HepG2 (cell line): ENCODE results near the gene C16orf54. TPM values are rescaled to one million over a fixed set of nuclear protein-coding genes. Genes with fewer than 3 reads are reported as not detected.

Experiments
- ARNT2 ChIP-seq: sonication (generic); formaldehyde crosslinking; IDR thresholded peaks from 2 replicates; pipeline ENCODE4 v1.8.0; 2022; ENCODE audit warnings: mild to moderate bottlenecking, low read depth, missing genetic modification reagents, moderate library complexity
- CHD2 ChIP-seq: IDR thresholded peaks from 2 replicates; pipeline ENCODE4 v1.6.1; 2011; ENCODE audit warnings: low read depth, low read length, improper control_type of control experiment
- CREB1 ChIP-seq, 2 experiments: fragments of 450-650 bp in 1 of 2; IDR thresholded peaks; 2 replicates each; pipeline ENCODE4 v1.6.1; 2016 to 2017; ENCODE audit warnings: control low read depth in 1 of 2, mild to moderate bottlenecking in 1 of 2, missing compliant biosample characterization in 1 of 2, missing genetic modification characterization in 1 of 2
- FOXP1 ChIP-seq, 2 experiments: fragments of 450-650 bp in 1 of 2; IDR thresholded peaks; 2 replicates each; pipeline ENCODE4 v1.6.1; 2017 to 2018; ENCODE audit warnings: antibody characterized with exemption in 1 of 2
- GABPA ChIP-seq, 2 experiments: IDR thresholded peaks; 2 replicates each; pipeline ENCODE4 v1.6.1; 2011 to 2016; ENCODE audit warnings: low read depth in 2 of 2, low read length in 1 of 2, missing biosample characterization in 1 of 2, missing genetic modification characterization in 1 of 2
- GABPB1 ChIP-seq: IDR thresholded peaks from 2 replicates; pipeline ENCODE4 v1.6.1; 2016; ENCODE audit warnings: mild to moderate bottlenecking, missing genetic modification reagents, moderate library complexity, missing compliant biosample characterization
- MXD4 ChIP-seq: IDR thresholded peaks from 2 replicates; pipeline ENCODE4 v1.6.1; 2016; ENCODE audit warnings: mild to moderate bottlenecking, missing biosample characterization, missing genetic modification reagents
- MYC ChIP-seq: sonication (generic); formaldehyde crosslinking; IDR thresholded peaks from 2 replicates; pipeline ENCODE4 v1.9.0; 2021; ENCODE audit warnings: missing genetic modification reagents, borderline replicate concordance
- NCOR1 ChIP-seq: fragments of 200-600 bp; sonication (generic); IDR thresholded peaks from 2 replicates; pipeline ENCODE4 v1.7.0; 2017; ENCODE audit warnings: antibody characterized with exemption, low read length, borderline replicate concordance
- NPAS2 ChIP-seq: sonication (generic); formaldehyde crosslinking; IDR thresholded peaks from 2 replicates; pipeline ENCODE4 v1.8.0; 2022; ENCODE audit warnings: mild to moderate bottlenecking, missing genetic modification reagents, borderline replicate concordance
- ONECUT2 ChIP-seq: sonication (generic); formaldehyde crosslinking; IDR thresholded peaks from 2 replicates; pipeline ENCODE4 v1.4.0; 2020; ENCODE audit warnings: missing genetic modification reagents
- PHB2 ChIP-seq: fragments of 450-650 bp; IDR thresholded peaks from 2 replicates; pipeline ENCODE4 v1.6.1; 2018; ENCODE audit not compliant: partially characterized antibody
- RAD21 ChIP-seq: fragments of 450-650 bp; formaldehyde crosslinking; IDR thresholded peaks from 2 replicates; pipeline ENCODE4 v1.5.0; 2020; ENCODE audit warnings: mild to moderate bottlenecking
- RARA ChIP-seq: IDR thresholded peaks from 2 replicates; pipeline ENCODE4 v1.6.1; 2016; ENCODE audit warnings: missing genetic modification reagents, missing compliant biosample characterization
- ZBTB1 ChIP-seq: sonication (generic); formaldehyde crosslinking; IDR thresholded peaks from 2 replicates; pipeline ENCODE4 v1.4.0; 2020; ENCODE audit warnings: missing genetic modification reagents, borderline replicate concordance
- ZBTB20 ChIP-seq: sonication (generic); formaldehyde crosslinking; IDR thresholded peaks from 2 replicates; pipeline ENCODE4 v1.8.1; 2023; ENCODE audit warnings: missing genetic modification reagents, low read depth, mild to moderate bottlenecking, borderline replicate concordance
- ZFP36 ChIP-seq: fragments of 150-350 bp; IDR thresholded peaks from 2 replicates; pipeline ENCODE4 v1.6.1; 2018; ENCODE audit warnings: borderline replicate concordance, low read length, low read depth; ENCODE audit not compliant: partially characterized antibody
- ZFP36L2 ChIP-seq: sonication (generic); formaldehyde crosslinking; IDR thresholded peaks from 2 replicates; pipeline ENCODE4 v1.4.0; 2020; ENCODE audit warnings: missing genetic modification reagents
- ZFYVE20 ChIP-seq: sonication (generic); formaldehyde crosslinking; IDR thresholded peaks from 2 replicates; pipeline ENCODE4 v1.8.0; 2023; ENCODE audit warnings: low read depth, mild to moderate bottlenecking, moderate library complexity, missing genetic modification reagents, borderline replicate concordance
- ZKSCAN8 ChIP-seq: IDR thresholded peaks from 2 replicates; pipeline ENCODE4 v1.6.1; 2016; ENCODE audit warnings: borderline replicate concordance, missing genetic modification reagents, missing compliant biosample characterization
- ZNF143 ChIP-seq: sonication (generic); formaldehyde crosslinking; IDR thresholded peaks from 2 replicates; pipeline ENCODE4 v1.4.0; 2020; ENCODE audit warnings: missing genetic modification reagents
- ZNF205 ChIP-seq: IDR thresholded peaks from 2 replicates; pipeline ENCODE4 v1.6.1; 2018; ENCODE audit warnings: missing biosample characterization, missing genetic modification reagents
- ZNF460 ChIP-seq: sonication (generic); formaldehyde crosslinking; IDR thresholded peaks from 2 replicates; pipeline ENCODE4 v1.5.1; 2020; ENCODE audit warnings: missing genetic modification reagents, mild to moderate bottlenecking, borderline replicate concordance
- ZNF550 ChIP-seq: sonication (generic); formaldehyde crosslinking; IDR thresholded peaks from 2 replicates; pipeline ENCODE4 v1.4.0; 2020; ENCODE audit warnings: mild to moderate bottlenecking, missing genetic modification reagents, borderline replicate concordance
- ZNF761 ChIP-seq: sonication (generic); formaldehyde crosslinking; conservative IDR thresholded peaks from 2 replicates; pipeline ENCODE4 v1.4.0; 2020; ENCODE audit warnings: mild to moderate bottlenecking, missing genetic modification reagents
- ZNF781 ChIP-seq: sonication (generic); formaldehyde crosslinking; IDR thresholded peaks from 2 replicates; pipeline ENCODE4 v1.5.1; 2020; ENCODE audit warnings: borderline replicate concordance, mild to moderate bottlenecking, missing genetic modification reagents; ENCODE audit errors: not compliant biosample characterization
- ZNF891 ChIP-seq: sonication (generic); formaldehyde crosslinking; IDR thresholded peaks from 2 replicates; pipeline ENCODE4 v1.5.0; 2020; ENCODE audit warnings: mild to moderate bottlenecking, missing genetic modification reagents
- ZZZ3 ChIP-seq: sonication (generic); formaldehyde crosslinking; IDR thresholded peaks from 2 replicates; pipeline ENCODE4 v1.4.0; 2020; ENCODE audit warnings: missing genetic modification reagents, mild to moderate bottlenecking, borderline replicate concordance
- polyA plus RNA-seq, 8 experiments: library from polyadenylated mRNA; depleted of rRNA in 3 of 8; stranded (reverse) in 7 of 8; unstranded in 1 of 8; fragments of >200 nt; fragmentation: Illumina TruSeq in 4 of 8; extraction: Trizol in 4 of 8; gene quantifications; 2 replicates each; pipeline versions ENCODE4 v1.2.1 to v1.2.3, GENCODE V29; 2011 to 2016; ENCODE audit warnings: low read depth in 4 of 8, missing spikeins in 1 of 8, mixed read lengths in 1 of 8; ENCODE audit not compliant: insufficient read depth in 1 of 8
- total RNA-seq, 5 experiments: library from RNA; depleted of rRNA; stranded (reverse); fragments of >200 nt; fragmentation: Illumina TruSeq; extraction: Trizol; gene quantifications; 2 replicates each; pipeline ENCODE4 v1.2.3, GENCODE V29; 2016; ENCODE audit warnings: low read depth in 1 of 5
- TF ChIP-seq, protein P1 (sequence below): sonication (generic); formaldehyde crosslinking; IDR thresholded peaks from 2 replicates; pipeline ENCODE4 v1.4.0; 2020; ENCODE audit warnings: missing genetic modification reagents

Gene C16orf54
- total and polyA plus RNA-seq, 2 of the 13 experiments (the other 11 are each of a cell fraction or from before 2014, with no cell fraction given): not detected

DNA sequence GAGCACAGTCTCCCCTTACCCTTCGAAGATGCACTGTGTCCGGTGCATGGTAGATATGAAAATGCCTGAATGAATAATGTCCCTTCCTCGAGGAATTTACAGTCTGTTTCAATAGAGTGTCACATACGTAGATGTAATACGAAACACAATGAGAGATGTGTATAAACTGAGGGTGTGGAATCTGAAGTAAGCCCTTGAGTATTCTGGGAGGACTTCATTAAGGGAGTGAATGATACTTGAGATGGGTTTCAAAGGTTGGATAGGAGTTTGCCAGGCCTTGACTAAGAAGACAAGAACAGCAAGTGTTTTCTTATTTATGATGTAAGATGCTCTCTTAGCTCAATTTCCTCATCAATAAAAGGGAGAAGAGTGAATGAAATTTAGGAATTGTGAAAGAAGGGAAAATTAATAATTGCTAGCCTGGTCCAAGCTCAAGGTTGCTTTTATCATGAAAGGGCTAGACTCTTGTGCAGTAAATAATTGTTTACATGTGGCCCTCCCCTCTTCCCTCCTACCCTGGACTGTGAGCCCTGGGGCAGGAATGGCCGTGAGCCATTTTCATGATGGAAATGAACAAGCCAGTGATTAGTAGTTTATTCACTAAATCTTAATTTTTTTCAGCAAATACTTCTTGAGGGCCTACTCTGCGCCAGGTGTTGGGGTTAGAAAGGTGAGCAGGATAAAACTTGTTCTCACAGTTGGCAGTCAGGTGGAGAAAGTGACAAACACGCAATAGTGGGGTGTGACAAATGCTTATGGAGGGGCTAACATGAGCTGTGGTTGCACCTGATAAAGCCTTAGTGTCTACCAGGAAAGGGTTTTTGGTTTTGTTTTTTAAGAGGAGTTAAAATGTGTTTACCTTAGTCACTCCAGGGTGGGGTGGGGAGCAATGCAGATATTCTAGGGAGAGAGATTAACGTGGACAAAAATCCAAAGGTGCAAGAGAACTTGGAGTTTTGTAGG, 46.3 kb upstream of the C16orf54 start (continued):
- no peak for TF ChIP-seq ZNF781 (CRISPR knock-in tag)
- no peak for TF ChIP-seq MYC
- TF ChIP-seq ZNF460: no peak
- TF ChIP-seq NCOR1: peak; percentile 61; the same call in 1 of the 2 replicates
- TF ChIP-seq ZZZ3 (CRISPR knock-in tag): no peak
- TF ChIP-seq ZKSCAN8 (CRISPR knock-in tag): no peak
- TF ChIP-seq ZNF143 (CRISPR knock-in tag): no peak
- no peak for TF ChIP-seq ZFYVE20 (CRISPR knock-in tag)
- TF ChIP-seq CREB1 (IDR thresholded peaks at IDR 0.05): no peak
- TF ChIP-seq CREB1 (CRISPR knock-in tag; IDR thresholded peaks at IDR 0.05): no peak
- no peak for TF ChIP-seq MXD4 (CRISPR knock-in tag)
- no peak for TF ChIP-seq ARNT2 (CRISPR knock-in tag)
- no peak for TF ChIP-seq ZFP36
- no peak for TF ChIP-seq RAD21 (CRISPR knock-in tag)
- TF ChIP-seq ZNF761 (CRISPR knock-in tag): no peak
- no peak for TF ChIP-seq RARA (CRISPR knock-in tag)
- TF ChIP-seq PHB2: no peak
- TF ChIP-seq ZNF205 (CRISPR knock-in tag): no peak
- no peak for TF ChIP-seq GABPA (IDR thresholded peaks at IDR 0.05; ENCODE audit: low read depth, low read length)
- TF ChIP-seq GABPA (CRISPR knock-in tag; IDR thresholded peaks at IDR 0.05; ENCODE audit: low read depth): 0 out of 2 replicates have a peak, but pooled peaks have one; percentile 19
- TF ChIP-seq FOXP1 (IDR thresholded peaks at IDR 0.05): peak; percentile 86
- TF ChIP-seq FOXP1 (CRISPR knock-in tag; IDR thresholded peaks at IDR 0.05): peak; percentile 88
- TF ChIP-seq ZNF891 (CRISPR knock-in tag): no peak
- no peak for TF ChIP-seq ZBTB20
- TF ChIP-seq ZFP36L2 (CRISPR knock-in tag): no peak
- TF ChIP-seq CHD2: no peak
- no peak for TF ChIP-seq ONECUT2 (CRISPR knock-in tag)
- TF ChIP-seq ZNF550 (CRISPR knock-in tag): no peak
- TF ChIP-seq, protein P1, sequence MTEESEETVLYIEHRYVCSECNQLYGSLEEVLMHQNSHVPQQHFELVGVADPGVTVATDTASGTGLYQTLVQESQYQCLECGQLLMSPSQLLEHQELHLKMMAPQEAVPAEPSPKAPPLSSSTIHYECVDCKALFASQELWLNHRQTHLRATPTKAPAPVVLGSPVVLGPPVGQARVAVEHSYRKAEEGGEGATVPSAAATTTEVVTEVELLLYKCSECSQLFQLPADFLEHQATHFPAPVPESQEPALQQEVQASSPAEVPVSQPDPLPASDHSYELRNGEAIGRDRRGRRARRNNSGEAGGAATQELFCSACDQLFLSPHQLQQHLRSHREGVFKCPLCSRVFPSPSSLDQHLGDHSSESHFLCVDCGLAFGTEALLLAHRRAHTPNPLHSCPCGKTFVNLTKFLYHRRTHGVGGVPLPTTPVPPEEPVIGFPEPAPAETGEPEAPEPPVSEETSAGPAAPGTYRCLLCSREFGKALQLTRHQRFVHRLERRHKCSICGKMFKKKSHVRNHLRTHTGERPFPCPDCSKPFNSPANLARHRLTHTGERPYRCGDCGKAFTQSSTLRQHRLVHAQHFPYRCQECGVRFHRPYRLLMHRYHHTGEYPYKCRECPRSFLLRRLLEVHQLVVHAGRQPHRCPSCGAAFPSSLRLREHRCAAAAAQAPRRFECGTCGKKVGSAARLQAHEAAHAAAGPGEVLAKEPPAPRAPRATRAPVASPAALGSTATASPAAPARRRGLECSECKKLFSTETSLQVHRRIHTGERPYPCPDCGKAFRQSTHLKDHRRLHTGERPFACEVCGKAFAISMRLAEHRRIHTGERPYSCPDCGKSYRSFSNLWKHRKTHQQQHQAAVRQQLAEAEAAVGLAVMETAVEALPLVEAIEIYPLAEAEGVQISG (CRISPR knock-in tag): no peak
- TF ChIP-seq ZBTB1 (CRISPR knock-in tag): no peak
- no peak for TF ChIP-seq NPAS2
- TF ChIP-seq GABPB1 (CRISPR knock-in tag): no peak
